ENCODE results near the gene ANKRD63. TPM values are rescaled to one million over a fixed set of nuclear protein-coding genes. Genes with fewer than 3 reads are reported as not detected.

Gene ANKRD63
- total and polyA plus RNA-seq, 9 of the 15 experiments (the other 6 are each of a cell fraction or from before 2014, with no cell fraction given): 1.3 to 2.0 (median 1.8) TPM; not detected in 6

DNA sequence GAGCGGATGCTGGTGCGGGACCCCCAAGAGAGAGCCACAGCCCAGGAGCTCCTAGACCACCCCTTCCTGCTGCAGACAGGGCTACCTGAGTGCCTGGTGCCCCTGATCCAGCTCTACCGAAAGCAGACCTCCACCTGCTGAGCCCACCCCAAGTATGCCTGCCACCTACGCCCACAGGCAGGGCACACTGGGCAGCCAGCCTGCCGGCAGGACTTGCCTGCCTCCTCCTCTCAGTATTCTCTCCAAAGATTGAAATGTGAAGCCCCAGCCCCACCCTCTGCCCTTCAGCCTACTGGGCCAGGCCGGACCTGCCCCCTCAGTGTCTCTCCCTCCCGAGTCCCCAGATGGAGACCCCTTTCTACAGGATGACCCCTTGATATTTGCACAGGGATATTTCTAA, 6.9 kb downstream of the ANKRD63 start (continued):
- TF ChIP-seq ZFP36 (IDR thresholded peaks at IDR 0.05; ENCODE audit: low read depth, low read length, partially characterized antibody) (no peak), ZNF75A (CRISPR knock-in tag; IDR thresholded peaks at IDR 0.05) (no peak), SUPT5H (IDR thresholded peaks at IDR 0.05) (no peak), PHF8 (IDR thresholded peaks at IDR 0.05; ENCODE audit: borderline replicate concordance, low read length) (no peak), TAL1 (IDR thresholded peaks at IDR 0.05) (no peak), HDAC3 (IDR thresholded peaks at IDR 0.05; ENCODE audit: borderline replicate concordance, partially characterized antibody) (no peak), NFE2L1 (tag; IDR thresholded peaks at IDR 0.05; ENCODE audit: borderline replicate concordance, low read depth) (no peak), ZNF232 (CRISPR knock-in tag; IDR thresholded peaks at IDR 0.05) (no peak), ZNF766 (CRISPR knock-in tag; conservative IDR thresholded peaks at IDR 0.05) (no peak), NR1H2 (CRISPR knock-in tag; IDR thresholded peaks at IDR 0.05) (no peak), PTTG1 (tag; IDR thresholded peaks at IDR 0.05; ENCODE audit: low read depth) (no peak)
- TF ChIP-seq, protein P1, sequence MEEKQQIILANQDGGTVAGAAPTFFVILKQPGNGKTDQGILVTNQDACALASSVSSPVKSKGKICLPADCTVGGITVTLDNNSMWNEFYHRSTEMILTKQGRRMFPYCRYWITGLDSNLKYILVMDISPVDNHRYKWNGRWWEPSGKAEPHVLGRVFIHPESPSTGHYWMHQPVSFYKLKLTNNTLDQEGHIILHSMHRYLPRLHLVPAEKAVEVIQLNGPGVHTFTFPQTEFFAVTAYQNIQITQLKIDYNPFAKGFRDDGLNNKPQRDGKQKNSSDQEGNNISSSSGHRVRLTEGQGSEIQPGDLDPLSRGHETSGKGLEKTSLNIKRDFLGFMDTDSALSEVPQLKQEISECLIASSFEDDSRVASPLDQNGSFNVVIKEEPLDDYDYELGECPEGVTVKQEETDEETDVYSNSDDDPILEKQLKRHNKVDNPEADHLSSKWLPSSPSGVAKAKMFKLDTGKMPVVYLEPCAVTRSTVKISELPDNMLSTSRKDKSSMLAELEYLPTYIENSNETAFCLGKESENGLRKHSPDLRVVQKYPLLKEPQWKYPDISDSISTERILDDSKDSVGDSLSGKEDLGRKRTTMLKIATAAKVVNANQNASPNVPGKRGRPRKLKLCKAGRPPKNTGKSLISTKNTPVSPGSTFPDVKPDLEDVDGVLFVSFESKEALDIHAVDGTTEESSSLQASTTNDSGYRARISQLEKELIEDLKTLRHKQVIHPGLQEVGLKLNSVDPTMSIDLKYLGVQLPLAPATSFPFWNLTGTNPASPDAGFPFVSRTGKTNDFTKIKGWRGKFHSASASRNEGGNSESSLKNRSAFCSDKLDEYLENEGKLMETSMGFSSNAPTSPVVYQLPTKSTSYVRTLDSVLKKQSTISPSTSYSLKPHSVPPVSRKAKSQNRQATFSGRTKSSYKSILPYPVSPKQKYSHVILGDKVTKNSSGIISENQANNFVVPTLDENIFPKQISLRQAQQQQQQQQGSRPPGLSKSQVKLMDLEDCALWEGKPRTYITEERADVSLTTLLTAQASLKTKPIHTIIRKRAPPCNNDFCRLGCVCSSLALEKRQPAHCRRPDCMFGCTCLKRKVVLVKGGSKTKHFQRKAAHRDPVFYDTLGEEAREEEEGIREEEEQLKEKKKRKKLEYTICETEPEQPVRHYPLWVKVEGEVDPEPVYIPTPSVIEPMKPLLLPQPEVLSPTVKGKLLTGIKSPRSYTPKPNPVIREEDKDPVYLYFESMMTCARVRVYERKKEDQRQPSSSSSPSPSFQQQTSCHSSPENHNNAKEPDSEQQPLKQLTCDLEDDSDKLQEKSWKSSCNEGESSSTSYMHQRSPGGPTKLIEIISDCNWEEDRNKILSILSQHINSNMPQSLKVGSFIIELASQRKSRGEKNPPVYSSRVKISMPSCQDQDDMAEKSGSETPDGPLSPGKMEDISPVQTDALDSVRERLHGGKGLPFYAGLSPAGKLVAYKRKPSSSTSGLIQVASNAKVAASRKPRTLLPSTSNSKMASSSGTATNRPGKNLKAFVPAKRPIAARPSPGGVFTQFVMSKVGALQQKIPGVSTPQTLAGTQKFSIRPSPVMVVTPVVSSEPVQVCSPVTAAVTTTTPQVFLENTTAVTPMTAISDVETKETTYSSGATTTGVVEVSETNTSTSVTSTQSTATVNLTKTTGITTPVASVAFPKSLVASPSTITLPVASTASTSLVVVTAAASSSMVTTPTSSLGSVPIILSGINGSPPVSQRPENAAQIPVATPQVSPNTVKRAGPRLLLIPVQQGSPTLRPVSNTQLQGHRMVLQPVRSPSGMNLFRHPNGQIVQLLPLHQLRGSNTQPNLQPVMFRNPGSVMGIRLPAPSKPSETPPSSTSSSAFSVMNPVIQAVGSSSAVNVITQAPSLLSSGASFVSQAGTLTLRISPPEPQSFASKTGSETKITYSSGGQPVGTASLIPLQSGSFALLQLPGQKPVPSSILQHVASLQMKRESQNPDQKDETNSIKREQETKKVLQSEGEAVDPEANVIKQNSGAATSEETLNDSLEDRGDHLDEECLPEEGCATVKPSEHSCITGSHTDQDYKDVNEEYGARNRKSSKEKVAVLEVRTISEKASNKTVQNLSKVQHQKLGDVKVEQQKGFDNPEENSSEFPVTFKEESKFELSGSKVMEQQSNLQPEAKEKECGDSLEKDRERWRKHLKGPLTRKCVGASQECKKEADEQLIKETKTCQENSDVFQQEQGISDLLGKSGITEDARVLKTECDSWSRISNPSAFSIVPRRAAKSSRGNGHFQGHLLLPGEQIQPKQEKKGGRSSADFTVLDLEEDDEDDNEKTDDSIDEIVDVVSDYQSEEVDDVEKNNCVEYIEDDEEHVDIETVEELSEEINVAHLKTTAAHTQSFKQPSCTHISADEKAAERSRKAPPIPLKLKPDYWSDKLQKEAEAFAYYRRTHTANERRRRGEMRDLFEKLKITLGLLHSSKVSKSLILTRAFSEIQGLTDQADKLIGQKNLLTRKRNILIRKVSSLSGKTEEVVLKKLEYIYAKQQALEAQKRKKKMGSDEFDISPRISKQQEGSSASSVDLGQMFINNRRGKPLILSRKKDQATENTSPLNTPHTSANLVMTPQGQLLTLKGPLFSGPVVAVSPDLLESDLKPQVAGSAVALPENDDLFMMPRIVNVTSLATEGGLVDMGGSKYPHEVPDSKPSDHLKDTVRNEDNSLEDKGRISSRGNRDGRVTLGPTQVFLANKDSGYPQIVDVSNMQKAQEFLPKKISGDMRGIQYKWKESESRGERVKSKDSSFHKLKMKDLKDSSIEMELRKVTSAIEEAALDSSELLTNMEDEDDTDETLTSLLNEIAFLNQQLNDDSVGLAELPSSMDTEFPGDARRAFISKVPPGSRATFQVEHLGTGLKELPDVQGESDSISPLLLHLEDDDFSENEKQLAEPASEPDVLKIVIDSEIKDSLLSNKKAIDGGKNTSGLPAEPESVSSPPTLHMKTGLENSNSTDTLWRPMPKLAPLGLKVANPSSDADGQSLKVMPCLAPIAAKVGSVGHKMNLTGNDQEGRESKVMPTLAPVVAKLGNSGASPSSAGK (IDR thresholded peaks at IDR 0.05): no peak
- TF ChIP-seq, protein P2, sequence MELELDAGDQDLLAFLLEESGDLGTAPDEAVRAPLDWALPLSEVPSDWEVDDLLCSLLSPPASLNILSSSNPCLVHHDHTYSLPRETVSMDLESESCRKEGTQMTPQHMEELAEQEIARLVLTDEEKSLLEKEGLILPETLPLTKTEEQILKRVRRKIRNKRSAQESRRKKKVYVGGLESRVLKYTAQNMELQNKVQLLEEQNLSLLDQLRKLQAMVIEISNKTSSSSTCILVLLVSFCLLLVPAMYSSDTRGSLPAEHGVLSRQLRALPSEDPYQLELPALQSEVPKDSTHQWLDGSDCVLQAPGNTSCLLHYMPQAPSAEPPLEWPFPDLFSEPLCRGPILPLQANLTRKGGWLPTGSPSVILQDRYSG (tag; conservative IDR thresholded peaks at IDR 0.05; ENCODE audit: low read depth): no peak

Data from K562 (cell line).